Body of pancreas (tissue), 4 donors: ENCODE measurements around the gene PCSK4. TPM values are rescaled to one million over a fixed set of nuclear protein-coding genes. Genes with fewer than 3 reads are reported as not detected.

Experiments
- ATAC-seq: fragments of 150-250 bp; one replicate; pipeline ENCODE4 v1.9.1; 2016
- DNase-seq, 4 donors: peaks; one replicate each; pipeline ENCODE4 v3.0.0-alpha.2; 2019
- H3K27ac ChIP-seq, 4 donors: fragments of 200-600 bp; sonication (generic); 1 replicate in 3 of 4; 2 replicates in 1 of 4; pipeline versions ENCODE4 v1.5.1 to v1.6.1; 2016 to 2019; ENCODE audit warnings: mild to moderate bottlenecking in 1 of 4, mixed read lengths in 1 of 4, moderate library complexity in 1 of 4
- H3K27me3 ChIP-seq, 2 donors: fragments of 200-600 bp; sonication (generic); one replicate each; pipeline ENCODE4 v1.6.0; 2016; ENCODE audit warnings: mild to moderate bottlenecking in 1 of 2
- H3K36me3 ChIP-seq, 2 donors: fragments of 200-600 bp; sonication (generic); replicated peaks in 1 of 2; 2 replicates each; pipeline ENCODE4 v1.5.1; 2016; ENCODE audit warnings: low read depth in 2 of 2; ENCODE audit not compliant: insufficient read depth in 1 of 2
- H3K4me1 ChIP-seq: fragments of 200-600 bp; sonication (generic); one replicate; pipeline ENCODE4 v1.6.0; 2016
- H3K4me3 ChIP-seq, 2 donors: fragments of 200-600 bp; sonication (generic); 1 replicate in 1 of 2; 2 replicates in 1 of 2; pipeline ENCODE4 v1.5.1; 2016 to 2019
- H3K9me3 ChIP-seq, 3 donors: fragments of 200-600 bp; sonication (generic); 1 replicate in 2 of 3; 2 replicates in 1 of 3; pipeline ENCODE4 v1.5.1; 2016
- POLR2A ChIP-seq, 3 donors: fragments of 450-650 bp; IDR thresholded peaks; one replicate each; pipeline ENCODE4 v1.6.1; 2016; ENCODE audit warnings: antibody characterized with exemption in 3 of 3, mild to moderate bottlenecking in 2 of 3
- WGBS, 2 donors: methylation state at CpG; one replicate each; pipeline ENCODE4 v1.1.5; 2017; 5-methylcytosine and 5-hydroxymethylcytosine counted together
- intact Hi-C: fragments of 100-400 bp; cut with DNase I; formaldehyde crosslinking; loops from one replicate; pipeline ENCODE4 v1.15.1; 2023
- total RNA-seq, 2 donors: library from RNA; depleted of rRNA; stranded (reverse); fragments of >200 nt; gene quantifications; one replicate each; pipeline ENCODE4 v1.1.0, GENCODE V29; 2016
- TF ChIP-seq, protein P1 (sequence below), 7 experiments: fragments of 450-650 bp in 4 of 7; fragments of 200-600 bp in 3 of 7; sonication (generic) in 3 of 7; IDR thresholded peaks; one replicate each; pipeline ENCODE4 v1.5.1; 2016 to 2019; ENCODE audit warnings: antibody characterized with exemption in 7 of 7

PCSK4 gene
- total RNA-seq, 2 donors from 2014 or later, result 5.2 to 10.9 TPM

DNA sequence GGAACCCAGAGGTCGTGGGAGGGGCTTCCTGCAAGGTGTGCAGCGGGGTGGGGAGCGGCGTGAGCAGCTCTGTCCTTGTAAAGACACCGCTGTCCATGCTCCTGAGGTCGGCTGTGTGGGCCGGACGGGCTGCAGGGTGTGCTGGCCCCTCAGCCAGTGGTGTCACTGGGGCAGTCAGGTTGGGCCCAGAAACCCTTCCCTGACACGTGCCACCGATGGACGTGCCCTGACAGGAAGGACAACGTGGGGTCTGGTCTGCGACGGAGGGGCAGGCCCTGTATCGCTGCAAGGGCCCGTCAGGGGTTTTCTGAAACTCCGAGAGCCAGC, 56.1 kb downstream of the PCSK4 start:
- intact Hi-C loops, result no loop called here
- no peak for TF ChIP-seq POLR2A (IDR thresholded peaks at IDR 0.05)
- TF ChIP-seq, protein P1, sequence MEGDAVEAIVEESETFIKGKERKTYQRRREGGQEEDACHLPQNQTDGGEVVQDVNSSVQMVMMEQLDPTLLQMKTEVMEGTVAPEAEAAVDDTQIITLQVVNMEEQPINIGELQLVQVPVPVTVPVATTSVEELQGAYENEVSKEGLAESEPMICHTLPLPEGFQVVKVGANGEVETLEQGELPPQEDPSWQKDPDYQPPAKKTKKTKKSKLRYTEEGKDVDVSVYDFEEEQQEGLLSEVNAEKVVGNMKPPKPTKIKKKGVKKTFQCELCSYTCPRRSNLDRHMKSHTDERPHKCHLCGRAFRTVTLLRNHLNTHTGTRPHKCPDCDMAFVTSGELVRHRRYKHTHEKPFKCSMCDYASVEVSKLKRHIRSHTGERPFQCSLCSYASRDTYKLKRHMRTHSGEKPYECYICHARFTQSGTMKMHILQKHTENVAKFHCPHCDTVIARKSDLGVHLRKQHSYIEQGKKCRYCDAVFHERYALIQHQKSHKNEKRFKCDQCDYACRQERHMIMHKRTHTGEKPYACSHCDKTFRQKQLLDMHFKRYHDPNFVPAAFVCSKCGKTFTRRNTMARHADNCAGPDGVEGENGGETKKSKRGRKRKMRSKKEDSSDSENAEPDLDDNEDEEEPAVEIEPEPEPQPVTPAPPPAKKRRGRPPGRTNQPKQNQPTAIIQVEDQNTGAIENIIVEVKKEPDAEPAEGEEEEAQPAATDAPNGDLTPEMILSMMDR (IDR thresholded peaks at IDR 0.05), result no peak
- H3K9me3 ChIP-seq, result no peaks in the 10 kb centered on the region
- DNase-seq (no peak), ATAC-seq (no peak)
- H3K36me3 ChIP-seq, result peaks cover 17 to 18% of the 10 kb centered on the region in 2 donors
- H3K4me1 ChIP-seq, result peaks cover 7% of the 10 kb centered on the region
- H3K27me3 ChIP-seq, result no peaks in the 10 kb centered on the region
- WGBS, 2 donors, result 96% methylated on average over 5 to 17 of the region's 17 CpGs
- no peak overlapping the region for H3K4me3 ChIP-seq
- no peak overlapping the region for H3K27ac ChIP-seq

DNA sequence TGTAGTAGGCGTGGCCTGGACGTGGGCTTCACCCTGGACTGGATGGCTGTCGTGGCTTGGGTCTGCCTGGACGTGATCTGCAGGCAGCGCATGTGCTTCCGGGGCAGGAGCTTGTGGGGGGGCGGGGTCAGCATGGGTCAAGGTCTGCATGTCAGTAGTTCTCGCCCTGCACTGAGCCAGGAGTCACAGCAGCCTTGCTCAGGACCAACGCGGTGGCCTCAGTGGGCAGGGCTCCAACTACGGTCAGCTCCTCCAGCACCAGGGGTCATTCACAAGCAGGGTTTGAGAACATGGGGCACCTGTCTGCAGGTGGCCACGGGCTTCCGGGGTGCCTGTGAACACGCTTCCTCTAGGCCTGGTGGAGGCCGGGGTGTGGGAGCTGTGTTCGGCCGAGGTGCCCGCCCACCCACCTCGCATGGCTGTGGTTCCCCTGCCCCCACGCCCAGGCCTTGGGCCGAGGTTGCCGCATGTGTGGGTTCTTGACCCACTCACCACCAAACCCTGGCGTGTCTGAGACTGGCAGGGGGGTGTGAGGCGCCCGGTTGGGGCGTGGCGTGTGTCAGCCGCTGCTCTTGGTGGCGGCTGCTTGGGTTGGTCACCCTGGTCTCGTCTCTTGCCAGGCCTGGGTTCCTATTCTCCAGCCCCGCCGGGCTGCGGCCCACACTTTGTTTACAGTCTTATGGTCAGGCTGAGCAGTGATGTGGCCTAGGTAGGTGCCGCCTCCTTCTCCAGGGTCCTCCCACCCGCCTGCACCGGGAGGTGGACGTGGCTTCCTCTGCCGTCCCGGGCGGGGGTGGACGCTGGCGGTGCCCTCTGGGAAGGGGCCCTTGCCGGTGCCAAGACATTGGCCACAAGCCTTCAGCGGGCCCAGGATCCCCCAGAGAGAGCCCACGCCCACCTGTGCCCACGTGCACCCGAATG, 56.8 kb downstream of the PCSK4 start:
- Histone ChIP-seq H3K36me3 (peaks cover 17 to 21% of the 10 kb centered on the region in 2 donors), H3K27me3 (no peaks in the 10 kb centered on the region), H3K4me3 (no peak overlapping the region), H3K27ac (no peak overlapping the region), H3K9me3 (no peaks in the 10 kb centered on the region), H3K4me1 (peaks cover 7% of the 10 kb centered on the region)
- DNase-seq, result no peak
- no peak for ATAC-seq
- no peak for TF ChIP-seq POLR2A (IDR thresholded peaks at IDR 0.05)
- TF ChIP-seq, protein P1 (IDR thresholded peaks at IDR 0.05), result no peak
- WGBS, 2 donors, result 88 to 90% methylated on average over 13 to 46 of the region's 47 CpGs
- intact Hi-C loops, result no loop called here

DNA sequence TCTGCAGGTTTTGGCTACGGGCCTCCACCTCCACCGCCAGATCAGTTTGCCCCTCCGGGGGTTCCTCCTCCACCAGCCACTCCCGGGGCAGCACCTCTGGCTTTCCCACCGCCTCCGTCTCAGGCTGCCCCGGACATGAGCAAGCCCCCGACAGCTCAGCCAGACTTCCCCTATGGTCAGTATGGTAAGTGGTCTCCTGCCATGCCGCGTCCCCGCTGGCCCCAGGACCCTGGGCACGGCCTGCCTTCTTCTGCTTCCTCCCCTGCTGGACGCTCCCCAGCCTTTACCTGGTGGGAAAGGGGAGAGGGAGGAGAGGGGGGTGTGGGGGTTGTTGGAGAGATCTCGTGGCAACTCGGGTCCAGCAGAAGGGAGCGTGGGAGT, 57.7 kb downstream of the PCSK4 start:
- DNase-seq, result no peak
- Histone ChIP-seq H3K27me3 (no peaks in the 10 kb centered on the region), H3K4me3 (no peak overlapping the region), H3K4me1 (peaks cover under 1% of the 10 kb centered on the region), H3K27ac (no peak overlapping the region), H3K36me3 (peaks cover 17 to 21% of the 10 kb centered on the region in 2 donors), H3K9me3 (no peaks in the 10 kb centered on the region)
- intact Hi-C loops, result no loop called here
- ATAC-seq, result no peak
- WGBS, 2 donors, result 90 to 99% methylated on average over 12 to 16 of the region's 16 CpGs
- TF ChIP-seq POLR2A (IDR thresholded peaks at IDR 0.05), result no peak
- TF ChIP-seq, protein P1 (IDR thresholded peaks at IDR 0.05), result no peak

DNA sequence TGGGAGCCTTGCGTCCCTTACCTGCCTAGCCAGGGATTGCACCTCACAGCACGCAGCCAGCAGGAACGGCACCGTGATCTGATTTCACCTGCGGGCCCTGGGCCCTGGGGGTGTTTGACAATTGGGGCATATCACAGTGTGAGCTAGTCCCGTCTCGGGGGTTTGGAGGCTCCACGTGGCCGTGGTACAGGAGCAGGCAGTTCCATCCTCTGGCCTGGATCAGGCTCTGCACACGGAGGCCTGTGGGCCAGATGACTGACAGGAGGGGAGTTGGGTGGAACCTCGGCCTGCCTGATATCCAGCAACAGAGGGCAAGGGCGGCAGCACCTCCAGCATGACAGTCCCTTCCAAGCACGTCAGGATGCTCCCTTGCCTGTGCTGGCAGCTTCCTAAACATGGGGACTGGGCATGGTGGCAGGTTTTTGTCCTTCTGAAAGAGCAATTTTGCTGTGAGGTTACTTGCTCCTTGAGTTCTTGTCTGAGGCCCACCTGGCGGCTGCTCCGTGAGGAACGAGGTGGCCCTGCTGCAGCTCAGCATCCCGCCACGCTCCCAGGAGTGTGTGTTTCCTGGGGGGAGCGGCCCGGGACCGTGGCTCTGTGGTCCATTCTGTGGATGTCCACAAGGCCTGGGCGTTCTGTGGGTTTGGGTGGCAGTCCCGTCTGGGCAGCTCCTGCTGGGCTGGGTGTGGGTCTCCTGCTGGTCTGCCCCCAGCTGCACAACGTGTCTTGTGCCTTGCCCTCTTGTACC, 58.2 kb downstream of the PCSK4 start:
- 90 to 92% methylated on average over 10 to 24 of the region's 24 CpGs for WGBS, 2 donors
- Histone ChIP-seq H3K4me3 (no peak overlapping the region), H3K36me3 (peaks cover 17 to 21% of the 10 kb centered on the region in 2 donors), H3K4me1 (no peaks in the 10 kb centered on the region), H3K27me3 (no peaks in the 10 kb centered on the region), H3K9me3 (no peaks in the 10 kb centered on the region), H3K27ac (no peak overlapping the region)
- intact Hi-C loops, result no loop called here
- DNase-seq, result no peak
- no peak for TF ChIP-seq POLR2A (IDR thresholded peaks at IDR 0.05)
- TF ChIP-seq, protein P1 (IDR thresholded peaks at IDR 0.05), result no peak
- no peak for ATAC-seq

Other genes starting within 250 kb of the PCSK4 start
- 100 to 1,000 TPM; 156 to 157 TPM for gene ATP5F1D, start 248.6 kb downstream of the PCSK4 start, total RNA-seq
- gene MIDN, start 241.8 kb downstream of the PCSK4 start, total RNA-seq, result 10 to 100 TPM; 36.3 to 43.5 TPM
- gene CIRBP, start 221.0 kb downstream of the PCSK4 start, total RNA-seq, result 100 to 1,000 TPM; 582 to 630 TPM
- 10 to 100 TPM; 48.0 to 63.9 TPM for gene FAM174C, start 214.8 kb downstream of the PCSK4 start, total RNA-seq
- gene EFNA2, start 204.5 kb downstream of the PCSK4 start, total RNA-seq, result not detected
- 10 to 100 TPM; 59.9 to 87.7 TPM for gene NDUFS7, start 106.4 kb downstream of the PCSK4 start, total RNA-seq
- 100 to 1,000 TPM in 1 of 2 donors, 10 to 100 TPM in 1; 70.2 to 129 TPM for gene GAMT, start 88.8 kb downstream of the PCSK4 start, total RNA-seq
- 10 to 100 TPM; 25.4 to 63.3 TPM for gene DAZAP1, start 82.8 kb downstream of the PCSK4 start, total RNA-seq
- gene RPS15, start 52.0 kb downstream of the PCSK4 start, total RNA-seq, result 1,000 to 10,000 TPM; 2,008 to 2,166 TPM
- gene APC2, start 40.2 kb downstream of the PCSK4 start, total RNA-seq, result under 1 TPM in 1 of 2 donors, not detected in 1; 0.26 TPM
- 10 to 100 TPM; 26.7 to 31.4 TPM for gene C19orf25, start 11.1 kb downstream of the PCSK4 start, total RNA-seq
- gene REEP6, start 831 bp upstream of the PCSK4 start, total RNA-seq, result 10 to 100 TPM in 1 of 2 donors, 1 to 10 TPM in 1; 6.9 to 16.6 TPM
- 1 to 10 TPM in 1 of 2 donors, not detected in 1; 1.3 TPM for gene ADAMTSL5, start 22.7 kb upstream of the PCSK4 start, total RNA-seq
- gene PLK5, start 33.7 kb upstream of the PCSK4 start, total RNA-seq, result not detected
- 10 to 100 TPM; 18.8 to 21.8 TPM for gene MEX3D, start 78.0 kb upstream of the PCSK4 start, total RNA-seq
- gene MBD3, start 102.5 kb upstream of the PCSK4 start, total RNA-seq, result 10 to 100 TPM; 37.4 to 91.6 TPM
- gene UQCR11, start 115.1 kb upstream of the PCSK4 start, total RNA-seq, result 10 to 100 TPM; 12.2 to 52.4 TPM
- 10 to 100 TPM; 23.7 to 25.4 TPM for gene TCF3, start 162.3 kb upstream of the PCSK4 start, total RNA-seq